Hepatocyte (in vitro differentiated cells): Measurements from ENCODE around the gene ABCC11.

Source experiments
- CTCF ChIP-seq: fragments of 200-600 bp; sonication (generic); IDR thresholded peaks from 2 replicates; pipeline ENCODE4 v1.5.1; 2016; ENCODE audit warnings: antibody characterized with exemption, mild to moderate bottlenecking; ENCODE audit not compliant: poor library complexity
- EZH2 ChIP-seq: fragments of 200-600 bp; sonication (generic); IDR thresholded peaks from 2 replicates; pipeline ENCODE4 v1.6.1; 2016; ENCODE audit warnings: antibody characterized with exemption, mild to moderate bottlenecking, borderline replicate concordance
- EZH2phosphoT487 ChIP-seq: fragments of 200-600 bp; sonication (generic); IDR thresholded peaks from one replicate; pipeline ENCODE4 v1.6.1; 2018; ENCODE audit warnings: antibody characterized with exemption, mild to moderate bottlenecking, low read depth, moderate library complexity; ENCODE audit not compliant: unreplicated experiment, severe bottlenecking

- TF ChIP-seq CTCF (no peak), EZH2phosphoT487 (no peak), EZH2 (no peak)
Measured at GRCh38 chr16:48204825-48205151, 42.6 kb downstream of the ABCC11 start.
